WTC11 (cell line): Measurements from ENCODE around the gene GATAD2A. TPM values are rescaled to one million over a fixed set of nuclear protein-coding genes. Genes with fewer than 3 reads are reported as not detected.

Experiments
- ATAC-seq: fragments of 200-7000 bp; cut with Tn5 transposase; 2 replicates; pipeline ENCODE4 v1.10.0; 2021; ENCODE audit warnings: mild to moderate bottlenecking, moderate library complexity
- CTCF ChIA-PET: fragments of 300-600 bp; sonication (Branson Sonifier 250); formaldehyde crosslinking; loops from one replicate; lab custom pipeline; 2021; ENCODE audit warnings: antibody characterized with exemption; lab: Charles Lee
- POLR2A ChIA-PET: fragments of 350-600 bp; sonication (Branson Sonifier 250); formaldehyde crosslinking; loops from one replicate; lab custom pipeline; 2021; ENCODE audit warnings: antibody characterized with exemption; lab: Charles Lee
- DNase-seq: peaks from one replicate; pipeline ENCODE4 v3.0.0; 2021; ENCODE audit warnings: low spot score
- H3K27ac Mint-ChIP-seq: 2 replicates; pipeline ENCODE4 v1.8.0; 2021; ENCODE audit warnings: mixed read lengths
- H3K27me3 Mint-ChIP-seq: 2 replicates; pipeline ENCODE4 v1.8.0; 2021; ENCODE audit warnings: low read depth, mild to moderate bottlenecking, moderate library complexity, mixed read lengths
- H3K36me3 Mint-ChIP-seq: 2 replicates; pipeline ENCODE4 v1.8.0; 2021; ENCODE audit warnings: mixed read lengths
- H3K4me1 Mint-ChIP-seq: 2 replicates; pipeline ENCODE4 v1.8.0; 2022; ENCODE audit warnings: mixed read lengths
- H3K4me3 Mint-ChIP-seq: 2 replicates; pipeline ENCODE4 v1.8.0; 2021; ENCODE audit warnings: mild to moderate bottlenecking, moderate library complexity, mixed read lengths
- H3K9me3 Mint-ChIP-seq: 2 replicates; pipeline ENCODE4 v1.8.0; 2021; ENCODE audit warnings: mixed read lengths
- CBFB ChIP-seq: sonication (generic); formaldehyde crosslinking; IDR thresholded peaks from 2 replicates; pipeline ENCODE4 v1.8.1; 2022; ENCODE audit warnings: mild to moderate bottlenecking, low read depth, missing genetic modification reagents
- MXD4 ChIP-seq: fragments of 250-450 bp; sonication (Bioruptor Pico); IDR thresholded peaks from 2 replicates; pipeline ENCODE4 v1.8.0; 2021; ENCODE audit warnings: mild to moderate bottlenecking, moderate library complexity, borderline replicate concordance
- NFYB ChIP-seq: sonication (generic); formaldehyde crosslinking; conservative IDR thresholded peaks from 2 replicates; pipeline ENCODE4 v1.8.0; 2022; ENCODE audit warnings: low read depth, missing genetic modification reagents
- OVOL2 ChIP-seq: fragments of 250-450 bp; sonication (Bioruptor Pico); IDR thresholded peaks from 2 replicates; pipeline ENCODE4 v1.9.0; 2021; ENCODE audit warnings: mild to moderate bottlenecking, borderline replicate concordance
- RELA ChIP-seq: sonication (generic); formaldehyde crosslinking; IDR thresholded peaks from 2 replicates; pipeline ENCODE4 v1.8.1; 2022; ENCODE audit warnings: missing genetic modification reagents, mild to moderate bottlenecking, borderline replicate concordance
- SMAD3 ChIP-seq: sonication (generic); formaldehyde crosslinking; IDR thresholded peaks from 2 replicates; pipeline ENCODE4 v1.8.0; 2022; ENCODE audit warnings: missing genetic modification reagents, mild to moderate bottlenecking, borderline replicate concordance
- SMAD4 ChIP-seq: sonication (generic); formaldehyde crosslinking; IDR thresholded peaks from 2 replicates; pipeline ENCODE4 v1.8.0; 2022; ENCODE audit warnings: mild to moderate bottlenecking, missing genetic modification reagents
- SOX15 ChIP-seq: fragments of 250-450 bp; sonication (Bioruptor Pico); IDR thresholded peaks from 2 replicates; pipeline ENCODE4 v1.9.0; 2021; ENCODE audit warnings: mild to moderate bottlenecking
- TCF7 ChIP-seq: sonication (generic); formaldehyde crosslinking; IDR thresholded peaks from 2 replicates; pipeline ENCODE4 v1.8.0; 2022; ENCODE audit warnings: mild to moderate bottlenecking, low read depth, missing genetic modification reagents, moderate library complexity
- ZNF121 ChIP-seq: sonication (generic); formaldehyde crosslinking; IDR thresholded peaks from 2 replicates; pipeline ENCODE4 v1.8.0; 2023; ENCODE audit warnings: missing genetic modification reagents
- ZNF219 ChIP-seq: sonication (generic); formaldehyde crosslinking; IDR thresholded peaks from 2 replicates; pipeline ENCODE4 v1.8.0; 2023; ENCODE audit warnings: missing genetic modification reagents, mild to moderate bottlenecking, borderline replicate concordance
- ZNF416 ChIP-seq: fragments of 250-450 bp; sonication (Bioruptor Pico); IDR thresholded peaks from 2 replicates; pipeline ENCODE4 v1.9.0; 2021; ENCODE audit warnings: mild to moderate bottlenecking, inconsistent platforms
- ZNF671 ChIP-seq: fragments of 250-450 bp; sonication (Bioruptor Pico); IDR thresholded peaks from 2 replicates; pipeline ENCODE4 v1.8.0; 2021; ENCODE audit warnings: mild to moderate bottlenecking
- total RNA-seq: library from RNA; stranded (reverse); gene quantifications from 3 replicates; pipeline ENCODE4 v1.2.3, GENCODE V29; 2021
- TF ChIP-seq, protein P1 (sequence below): sonication (generic); formaldehyde crosslinking; IDR thresholded peaks from 2 replicates; pipeline ENCODE4 v1.8.1; 2022; ENCODE audit warnings: low read depth, mild to moderate bottlenecking, moderate library complexity, missing genetic modification reagents, borderline replicate concordance
- TF ChIP-seq, protein P2 (sequence below): sonication (generic); formaldehyde crosslinking; conservative IDR thresholded peaks from 2 replicates; pipeline ENCODE4 v1.8.1; 2023; ENCODE audit warnings: mild to moderate bottlenecking, low read depth, missing genetic modification reagents, moderate library complexity
- TF ChIP-seq, protein P3 (sequence below): sonication (generic); formaldehyde crosslinking; IDR thresholded peaks from 2 replicates; pipeline ENCODE4 v1.8.1; 2023; ENCODE audit warnings: mild to moderate bottlenecking, missing genetic modification reagents
- TF ChIP-seq, protein P4 (sequence below): sonication (generic); formaldehyde crosslinking; IDR thresholded peaks from 2 replicates; pipeline ENCODE4 v1.8.0; 2022; ENCODE audit warnings: mild to moderate bottlenecking, missing genetic modification reagents
- TF ChIP-seq, protein P5 (sequence below): sonication (generic); formaldehyde crosslinking; conservative IDR thresholded peaks from 2 replicates; pipeline ENCODE4 v1.8.1; 2022; ENCODE audit warnings: mild to moderate bottlenecking, missing genetic modification reagents
- TF ChIP-seq, protein P6 (sequence below): sonication (generic); formaldehyde crosslinking; IDR thresholded peaks from 2 replicates; pipeline ENCODE4 v1.8.0; 2022; ENCODE audit warnings: missing genetic modification reagents

The GATAD2A gene
- total RNA-seq, 1 experiment from 2014 or later: 209 TPM

DNA sequence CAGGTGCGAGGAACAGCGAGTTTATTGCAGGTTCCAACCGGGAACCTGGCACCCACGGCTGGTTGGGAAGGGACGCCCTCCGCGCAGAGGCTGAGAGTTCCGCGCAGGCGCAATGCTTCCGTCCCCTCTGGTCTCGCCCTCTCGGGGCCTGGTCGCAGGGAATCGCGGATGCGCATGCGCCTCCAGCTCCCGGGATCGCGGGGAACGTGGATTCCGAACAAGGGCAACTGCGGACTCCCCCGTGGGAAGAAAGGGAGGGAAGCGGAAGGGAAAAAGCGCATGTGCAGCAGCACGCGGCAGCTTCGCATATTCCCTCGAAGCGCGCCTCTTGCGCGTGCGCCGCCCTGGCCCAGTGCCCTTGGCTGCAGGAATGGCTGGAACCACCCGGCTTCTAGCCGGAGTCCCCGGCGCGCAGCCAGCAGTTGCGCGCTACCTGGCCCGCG, 108.8 kb downstream of the GATAD2A start:
- TF ChIP-seq, protein P1, sequence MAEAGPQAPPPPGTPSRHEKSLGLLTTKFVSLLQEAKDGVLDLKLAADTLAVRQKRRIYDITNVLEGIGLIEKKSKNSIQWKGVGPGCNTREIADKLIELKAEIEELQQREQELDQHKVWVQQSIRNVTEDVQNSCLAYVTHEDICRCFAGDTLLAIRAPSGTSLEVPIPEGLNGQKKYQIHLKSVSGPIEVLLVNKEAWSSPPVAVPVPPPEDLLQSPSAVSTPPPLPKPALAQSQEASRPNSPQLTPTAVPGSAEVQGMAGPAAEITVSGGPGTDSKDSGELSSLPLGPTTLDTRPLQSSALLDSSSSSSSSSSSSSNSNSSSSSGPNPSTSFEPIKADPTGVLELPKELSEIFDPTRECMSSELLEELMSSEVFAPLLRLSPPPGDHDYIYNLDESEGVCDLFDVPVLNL: no peak
- TF ChIP-seq NFYB: no peak
- TF ChIP-seq ZNF416 (CRISPR knock-in tag): no peak
- TF ChIP-seq ZNF671: no peak
- no peak for TF ChIP-seq OVOL2 (CRISPR knock-in tag)
- TF ChIP-seq TCF7: no peak
- no peak for TF ChIP-seq RELA (CRISPR knock-in tag)
- TF ChIP-seq, protein P2, sequence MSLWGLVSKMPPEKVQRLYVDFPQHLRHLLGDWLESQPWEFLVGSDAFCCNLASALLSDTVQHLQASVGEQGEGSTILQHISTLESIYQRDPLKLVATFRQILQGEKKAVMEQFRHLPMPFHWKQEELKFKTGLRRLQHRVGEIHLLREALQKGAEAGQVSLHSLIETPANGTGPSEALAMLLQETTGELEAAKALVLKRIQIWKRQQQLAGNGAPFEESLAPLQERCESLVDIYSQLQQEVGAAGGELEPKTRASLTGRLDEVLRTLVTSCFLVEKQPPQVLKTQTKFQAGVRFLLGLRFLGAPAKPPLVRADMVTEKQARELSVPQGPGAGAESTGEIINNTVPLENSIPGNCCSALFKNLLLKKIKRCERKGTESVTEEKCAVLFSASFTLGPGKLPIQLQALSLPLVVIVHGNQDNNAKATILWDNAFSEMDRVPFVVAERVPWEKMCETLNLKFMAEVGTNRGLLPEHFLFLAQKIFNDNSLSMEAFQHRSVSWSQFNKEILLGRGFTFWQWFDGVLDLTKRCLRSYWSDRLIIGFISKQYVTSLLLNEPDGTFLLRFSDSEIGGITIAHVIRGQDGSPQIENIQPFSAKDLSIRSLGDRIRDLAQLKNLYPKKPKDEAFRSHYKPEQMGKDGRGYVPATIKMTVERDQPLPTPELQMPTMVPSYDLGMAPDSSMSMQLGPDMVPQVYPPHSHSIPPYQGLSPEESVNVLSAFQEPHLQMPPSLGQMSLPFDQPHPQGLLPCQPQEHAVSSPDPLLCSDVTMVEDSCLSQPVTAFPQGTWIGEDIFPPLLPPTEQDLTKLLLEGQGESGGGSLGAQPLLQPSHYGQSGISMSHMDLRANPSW: no peak
- TF ChIP-seq, protein P3, sequence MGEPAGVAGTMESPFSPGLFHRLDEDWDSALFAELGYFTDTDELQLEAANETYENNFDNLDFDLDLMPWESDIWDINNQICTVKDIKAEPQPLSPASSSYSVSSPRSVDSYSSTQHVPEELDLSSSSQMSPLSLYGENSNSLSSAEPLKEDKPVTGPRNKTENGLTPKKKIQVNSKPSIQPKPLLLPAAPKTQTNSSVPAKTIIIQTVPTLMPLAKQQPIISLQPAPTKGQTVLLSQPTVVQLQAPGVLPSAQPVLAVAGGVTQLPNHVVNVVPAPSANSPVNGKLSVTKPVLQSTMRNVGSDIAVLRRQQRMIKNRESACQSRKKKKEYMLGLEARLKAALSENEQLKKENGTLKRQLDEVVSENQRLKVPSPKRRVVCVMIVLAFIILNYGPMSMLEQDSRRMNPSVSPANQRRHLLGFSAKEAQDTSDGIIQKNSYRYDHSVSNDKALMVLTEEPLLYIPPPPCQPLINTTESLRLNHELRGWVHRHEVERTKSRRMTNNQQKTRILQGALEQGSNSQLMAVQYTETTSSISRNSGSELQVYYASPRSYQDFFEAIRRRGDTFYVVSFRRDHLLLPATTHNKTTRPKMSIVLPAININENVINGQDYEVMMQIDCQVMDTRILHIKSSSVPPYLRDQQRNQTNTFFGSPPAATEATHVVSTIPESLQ (CRISPR knock-in tag): no peak
- TF ChIP-seq SMAD3: no peak
- TF ChIP-seq, protein P4, sequence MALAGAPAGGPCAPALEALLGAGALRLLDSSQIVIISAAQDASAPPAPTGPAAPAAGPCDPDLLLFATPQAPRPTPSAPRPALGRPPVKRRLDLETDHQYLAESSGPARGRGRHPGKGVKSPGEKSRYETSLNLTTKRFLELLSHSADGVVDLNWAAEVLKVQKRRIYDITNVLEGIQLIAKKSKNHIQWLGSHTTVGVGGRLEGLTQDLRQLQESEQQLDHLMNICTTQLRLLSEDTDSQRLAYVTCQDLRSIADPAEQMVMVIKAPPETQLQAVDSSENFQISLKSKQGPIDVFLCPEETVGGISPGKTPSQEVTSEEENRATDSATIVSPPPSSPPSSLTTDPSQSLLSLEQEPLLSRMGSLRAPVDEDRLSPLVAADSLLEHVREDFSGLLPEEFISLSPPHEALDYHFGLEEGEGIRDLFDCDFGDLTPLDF (CRISPR knock-in tag): no peak
- TF ChIP-seq SMAD4 (CRISPR knock-in tag): no peak
- TF ChIP-seq ZNF219 (CRISPR knock-in tag): no peak
- TF ChIP-seq ZNF121: no peak
- TF ChIP-seq, protein P5, sequence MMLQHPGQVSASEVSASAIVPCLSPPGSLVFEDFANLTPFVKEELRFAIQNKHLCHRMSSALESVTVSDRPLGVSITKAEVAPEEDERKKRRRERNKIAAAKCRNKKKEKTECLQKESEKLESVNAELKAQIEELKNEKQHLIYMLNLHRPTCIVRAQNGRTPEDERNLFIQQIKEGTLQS (CRISPR knock-in tag): no peak
- TF ChIP-seq MXD4: no peak
- TF ChIP-seq CBFB (CRISPR knock-in tag): no peak
- TF ChIP-seq, protein P6, sequence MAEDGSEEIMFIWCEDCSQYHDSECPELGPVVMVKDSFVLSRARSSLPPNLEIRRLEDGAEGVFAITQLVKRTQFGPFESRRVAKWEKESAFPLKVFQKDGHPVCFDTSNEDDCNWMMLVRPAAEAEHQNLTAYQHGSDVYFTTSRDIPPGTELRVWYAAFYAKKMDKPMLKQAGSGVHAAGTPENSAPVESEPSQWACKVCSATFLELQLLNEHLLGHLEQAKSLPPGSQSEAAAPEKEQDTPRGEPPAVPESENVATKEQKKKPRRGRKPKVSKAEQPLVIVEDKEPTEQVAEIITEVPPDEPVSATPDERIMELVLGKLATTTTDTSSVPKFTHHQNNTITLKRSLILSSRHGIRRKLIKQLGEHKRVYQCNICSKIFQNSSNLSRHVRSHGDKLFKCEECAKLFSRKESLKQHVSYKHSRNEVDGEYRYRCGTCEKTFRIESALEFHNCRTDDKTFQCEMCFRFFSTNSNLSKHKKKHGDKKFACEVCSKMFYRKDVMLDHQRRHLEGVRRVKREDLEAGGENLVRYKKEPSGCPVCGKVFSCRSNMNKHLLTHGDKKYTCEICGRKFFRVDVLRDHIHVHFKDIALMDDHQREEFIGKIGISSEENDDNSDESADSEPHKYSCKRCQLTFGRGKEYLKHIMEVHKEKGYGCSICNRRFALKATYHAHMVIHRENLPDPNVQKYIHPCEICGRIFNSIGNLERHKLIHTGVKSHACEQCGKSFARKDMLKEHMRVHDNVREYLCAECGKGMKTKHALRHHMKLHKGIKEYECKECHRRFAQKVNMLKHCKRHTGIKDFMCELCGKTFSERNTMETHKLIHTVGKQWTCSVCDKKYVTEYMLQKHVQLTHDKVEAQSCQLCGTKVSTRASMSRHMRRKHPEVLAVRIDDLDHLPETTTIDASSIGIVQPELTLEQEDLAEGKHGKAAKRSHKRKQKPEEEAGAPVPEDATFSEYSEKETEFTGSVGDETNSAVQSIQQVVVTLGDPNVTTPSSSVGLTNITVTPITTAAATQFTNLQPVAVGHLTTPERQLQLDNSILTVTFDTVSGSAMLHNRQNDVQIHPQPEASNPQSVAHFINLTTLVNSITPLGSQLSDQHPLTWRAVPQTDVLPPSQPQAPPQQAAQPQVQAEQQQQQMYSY (CRISPR knock-in tag): no peak
- no peak for TF ChIP-seq SOX15 (CRISPR knock-in tag)
- H3K4me3 Mint-ChIP-seq: no peak overlapping the region
- H3K9me3 Mint-ChIP-seq: no peaks in the 10 kb centered on the region
- ChIA-PET POLR2A (no interaction called here), CTCF (interaction anchor here (0.8 to 2.5 kb wide), 5 partner anchors 18 to 149 kb away, joined by 3 to 18 read pairs (median 3); no protein-coding TSS in a partner anchor)
- peaks cover 10% of the 10 kb centered on the region; the same call in 1 of the 2 replicates for H3K4me1 Mint-ChIP-seq
- H3K27ac Mint-ChIP-seq: no peak overlapping the region
- no peak for ATAC-seq
- H3K36me3 Mint-ChIP-seq: peaks cover 2% of the 10 kb centered on the region
- no peaks in the 10 kb centered on the region for H3K27me3 Mint-ChIP-seq
- DNase-seq: no peak
